Mesodermal cell (in vitro differentiated cells): ENCODE data around the gene DENND2C.

ENCODE experiments used
- H3K27ac ChIP-seq: 2 replicates; pipeline ENCODE4 v1.7.0; 2013; ENCODE audit warnings: mild to moderate bottlenecking, low read depth, low read length, moderate library complexity; ENCODE audit not compliant: severe bottlenecking
- H3K36me3 ChIP-seq: 2 replicates; pipeline ENCODE4 v1.7.1; 2013; ENCODE audit warnings: mild to moderate bottlenecking, low read length, moderate library complexity; ENCODE audit not compliant: control insufficient read depth, insufficient read depth
- H3K4me1 ChIP-seq: one replicate; pipeline ENCODE4 v1.7.1; 2013; ENCODE audit warnings: mild to moderate bottlenecking, low read length; ENCODE audit not compliant: insufficient read depth, control insufficient read depth, poor library complexity, severe bottlenecking
- H3K4me3 ChIP-seq: 2 replicates; pipeline ENCODE4 v1.7.0; 2013; ENCODE audit warnings: low read length, control low read depth, mild to moderate bottlenecking; ENCODE audit not compliant: insufficient read depth, poor library complexity, severe bottlenecking; ENCODE audit errors: extremely low read depth
- H3K9me3 ChIP-seq: 2 replicates; pipeline ENCODE4 v1.7.1; 2013; ENCODE audit warnings: mild to moderate bottlenecking, low read length, moderate library complexity; ENCODE audit not compliant: control insufficient read depth
- WGBS, 2 experiments: methylation state at CpG; one replicate each; pipeline ENCODE4 v1.1.5; 2013; ENCODE audit warnings: missing lambda C conversion rate in 2 of 2; ENCODE audit not compliant: insufficient coverage in 2 of 2; 5-methylcytosine and 5-hydroxymethylcytosine counted together

DENND2C gene

GRCh38 chr1:114607223-114607622, 62.6 kb downstream of the DENND2C start:
- H3K4me3 ChIP-seq: no peak overlapping the region
- no peaks in the 10 kb centered on the region for H3K4me1 ChIP-seq
- no peaks in the 10 kb centered on the region for H3K36me3 ChIP-seq
- 100% methylated on average over 1 of the region's 1 CpG for WGBS, 2 experiments
- no peak overlapping the region for H3K27ac ChIP-seq
- no peaks in the 10 kb centered on the region for H3K9me3 ChIP-seq

GRCh38 chr1:114597949-114598348, 71.9 kb downstream of the DENND2C start:
- H3K27ac ChIP-seq: no peak overlapping the region
- no CpG with 5 or more reads among the region's 1 CpG for WGBS, 2 experiments
- no peaks in the 10 kb centered on the region for H3K36me3 ChIP-seq
- H3K4me1 ChIP-seq: no peaks in the 10 kb centered on the region
- H3K4me3 ChIP-seq: no peak overlapping the region
- no peaks in the 10 kb centered on the region for H3K9me3 ChIP-seq

- H3K4me1 ChIP-seq: no peaks in the 10 kb centered on the region
Measured at GRCh38 chr1:114595602-114596001, 74.2 kb downstream of the DENND2C start.

GRCh38 chr1:114594046-114594445, 75.8 kb downstream of the DENND2C start:
- H3K9me3 ChIP-seq: no peaks in the 10 kb centered on the region
- H3K4me3 ChIP-seq: no peak overlapping the region
- H3K4me1 ChIP-seq: no peaks in the 10 kb centered on the region
- no peak overlapping the region for H3K27ac ChIP-seq
- WGBS, 2 experiments: 95 to 100% methylated on average over 2 of the region's 3 CpGs
- no peaks in the 10 kb centered on the region for H3K36me3 ChIP-seq

More at GRCh38 chr1:114595602-114596001, 74.2 kb downstream of the DENND2C start:
- H3K27ac ChIP-seq: no peak overlapping the region
- H3K36me3 ChIP-seq: no peaks in the 10 kb centered on the region
- no peak overlapping the region for H3K4me3 ChIP-seq
- no peaks in the 10 kb centered on the region for H3K9me3 ChIP-seq

GRCh38 chr1:114589122-114589521, 80.7 kb downstream of the DENND2C start:
- Histone ChIP-seq H3K4me1 (no peaks in the 10 kb centered on the region), H3K9me3 (no peaks in the 10 kb centered on the region), H3K27ac (no peak overlapping the region), H3K36me3 (no peaks in the 10 kb centered on the region), H3K4me3 (no peak overlapping the region)
- WGBS, 2 experiments: 78 to 82% methylated on average over 2 to 3 of the region's 3 CpGs

- H3K9me3 ChIP-seq: no peaks in the 10 kb centered on the region
- H3K27ac ChIP-seq: no peak overlapping the region
- no peaks in the 10 kb centered on the region for H3K36me3 ChIP-seq
- no peak overlapping the region for H3K4me3 ChIP-seq
- H3K4me1 ChIP-seq: no peaks in the 10 kb centered on the region
- 70 to 100% methylated on average over 1 of the region's 2 CpGs for WGBS, 2 experiments
Measured at GRCh38 chr1:114588196-114588689, 81.6 kb downstream of the DENND2C start.

- no peak overlapping the region for H3K4me3 ChIP-seq
- WGBS, 2 experiments: 96 to 98% methylated on average over 7 to 13 of the region's 16 CpGs
Measured at GRCh38 chr1:114587203-114587991, 82.5 kb downstream of the DENND2C start.

GRCh38 chr1:114586513-114587047, 83.3 kb downstream of the DENND2C start:
- H3K36me3 ChIP-seq: no peaks in the 10 kb centered on the region
- no peak overlapping the region for H3K27ac ChIP-seq
- 95 to 98% methylated on average over 5 of the region's 5 CpGs for WGBS, 2 experiments
- H3K4me3 ChIP-seq: no peak overlapping the region
- H3K4me1 ChIP-seq: peaks cover 4% of the 10 kb centered on the region
- H3K9me3 ChIP-seq: no peaks in the 10 kb centered on the region

More at GRCh38 chr1:114587203-114587991, 82.5 kb downstream of the DENND2C start:
- Histone ChIP-seq H3K36me3 (no peaks in the 10 kb centered on the region), H3K4me1 (no peaks in the 10 kb centered on the region), H3K27ac (no peak overlapping the region), H3K9me3 (no peaks in the 10 kb centered on the region)

- H3K9me3 ChIP-seq: no peaks in the 10 kb centered on the region
- peaks cover 5% of the 10 kb centered on the region for H3K4me1 ChIP-seq
- H3K4me3 ChIP-seq: no peak overlapping the region
- peaks cover 1% of the 10 kb centered on the region for H3K36me3 ChIP-seq
- no CpG with 5 or more reads among the region's 1 CpG for WGBS, 2 experiments
- H3K27ac ChIP-seq: no peak overlapping the region
Measured at GRCh38 chr1:114585231-114585630, 84.6 kb downstream of the DENND2C start.

- H3K27ac ChIP-seq: peak within 1 kb of the TSS; percentile 86
- peaks cover 37% of the 10 kb centered on the region for H3K36me3 ChIP-seq
- H3K4me1 ChIP-seq: peaks cover 6% of the 10 kb centered on the region
- peak within 1 kb of the TSS; percentile 72 for H3K4me3 ChIP-seq
- no peaks in the 10 kb centered on the region for H3K9me3 ChIP-seq
- 4 to 13% methylated on average over 31 to 34 of the region's 40 CpGs for WGBS, 2 experiments
Measured at GRCh38 chr1:114581335-114582287, 88.2 kb downstream of the DENND2C start, which contains the start of gene BCAS2. Gene BCAS2, minus strand, starts transcription at chr1:114581615. Its CDS starts 24 bp downstream, at chr1:114581591.
